HepG2 (cell line): Measurements from ENCODE around the gene HMG20B. TPM values are rescaled to one million over a fixed set of nuclear protein-coding genes. Genes with fewer than 3 reads are reported as not detected.

Experiments used
- ATAC-seq: fragments of 200-7000 bp; cut with Tn5 transposase; 3 replicates; pipeline ENCODE4 v1.9.1; 2020; ENCODE audit warnings: mild to moderate bottlenecking, moderate library complexity
- BruUV-seq: library from RNA; stranded (reverse); fragments of 400-500 nt; replicated peaks from 2 replicates; lab custom pipeline; 2021; lab: Mats Ljungman, UMichigan
- CTCF ChIA-PET: fragments of 300-600 bp; formaldehyde crosslinking; extraction: SDS; loops from one replicate; lab custom pipeline; 2021; ENCODE audit warnings: low total read pairs, inconsistent platforms, low intra/inter-chr PET ratio; lab: Yijun Ruan, JAX
- POLR2A ChIA-PET: fragments of 350-600 bp; sonication (Branson Sonifier 250); formaldehyde crosslinking; loops from one replicate; lab custom pipeline; 2020; ENCODE audit warnings: antibody characterized with exemption, inconsistent platforms; lab: Yijun Ruan, JAX
- DNase-seq: peaks from one replicate; pipeline ENCODE4 v3.0.0-alpha.2; 2015; ENCODE audit warnings: low spot score
- FAIRE-seq: peaks from 3 replicates; lab custom pipeline; 2011; peaks lifted over from hg19 to GRCh38; lab: Jason Lieb, UNC
- H2AFZ ChIP-seq: one replicate; pipeline ENCODE4 v1.6.1; 2011; ENCODE audit warnings: low read length, inconsistent platforms
- H3K27ac ChIP-seq: fragments of 300-600 bp; 3 replicates; pipeline ENCODE4 v1.8.0; 2011; ENCODE audit warnings: mixed run types, mild to moderate bottlenecking, mixed read lengths, low read length, inconsistent platforms; ENCODE audit not compliant: insufficient read depth; ENCODE audit errors: extremely low read length
- H3K27me3 ChIP-seq, 2 experiments: fragments of 200-600 bp in 1 of 2; 2 replicates in 1 of 2; 3 replicates in 1 of 2; pipeline versions ENCODE4 v1.6.0 to v1.8.0; 2011; ENCODE audit warnings: low read length in 2 of 2, mild to moderate bottlenecking in 2 of 2, moderate library complexity in 2 of 2, inconsistent platforms in 1 of 2; ENCODE audit not compliant: insufficient read depth in 2 of 2, control insufficient read depth in 1 of 2
- H3K36me3 ChIP-seq, 2 experiments: fragments of 200-600 bp in 1 of 2; replicated peaks in 1 of 2; 2 replicates in 1 of 2; 3 replicates in 1 of 2; pipeline versions ENCODE4 v1.5.1 to v1.8.0; 2011; ENCODE audit warnings: low read length in 2 of 2, inconsistent platforms in 1 of 2; ENCODE audit not compliant: insufficient read depth in 2 of 2, control insufficient read depth in 1 of 2
- H3K4me1 ChIP-seq: 2 replicates; pipeline ENCODE4 v1.5.1; 2012; ENCODE audit warnings: low read length, inconsistent platforms; ENCODE audit not compliant: insufficient read depth
- H3K4me2 ChIP-seq: 2 replicates; pipeline ENCODE4 v1.6.0; 2011; ENCODE audit warnings: low read depth, low read length, inconsistent platforms
- H3K4me3 ChIP-seq, 3 experiments: fragments of 200-600 bp in 1 of 3; sonication (generic), shearing (Covaris generic) in 1 of 3; replicated peaks in 1 of 3; 2 replicates each; pipeline ENCODE4 v1.5.1; 2011 to 2016; ENCODE audit warnings: low read length in 3 of 3, inconsistent platforms in 2 of 3, low read depth in 2 of 3, mild to moderate bottlenecking in 2 of 3, control low read depth in 1 of 3, mixed read lengths in 1 of 3; ENCODE audit not compliant: insufficient read depth in 1 of 3
- H3K79me2 ChIP-seq: one replicate; pipeline ENCODE4 v1.6.1; 2011; ENCODE audit warnings: low read length, inconsistent platforms; ENCODE audit not compliant: insufficient read depth
- H3K9ac ChIP-seq: 2 replicates; pipeline ENCODE4 v1.6.0; 2011; ENCODE audit warnings: mild to moderate bottlenecking, low read depth, low read length, inconsistent platforms; ENCODE audit not compliant: insufficient read depth
- H3K9me3 ChIP-seq: 2 replicates; pipeline ENCODE4 v1.5.1; 2012; ENCODE audit warnings: mild to moderate bottlenecking, low read length
- H4K20me1 ChIP-seq: 2 replicates; pipeline ENCODE4 v1.6.0; 2011; ENCODE audit warnings: inconsistent platforms, mild to moderate bottlenecking, low read length, moderate library complexity; ENCODE audit not compliant: insufficient read depth
- ADNP ChIP-seq: sonication (generic); formaldehyde crosslinking; IDR thresholded peaks from 2 replicates; pipeline ENCODE4 v1.4.0; 2020; ENCODE audit warnings: missing genetic modification reagents
- ARNT ChIP-seq: fragments of 450-650 bp; IDR thresholded peaks from 2 replicates; pipeline ENCODE4 v1.6.1; 2017
- BRCA1 ChIP-seq: sonication (generic); formaldehyde crosslinking; IDR thresholded peaks from 2 replicates; pipeline ENCODE4 v1.4.0; 2020; ENCODE audit warnings: missing genetic modification reagents
- DNMT1 ChIP-seq: sonication (generic); formaldehyde crosslinking; IDR thresholded peaks from 2 replicates; pipeline ENCODE4 v1.5.1; 2020; ENCODE audit warnings: mild to moderate bottlenecking, missing genetic modification reagents
- ELF3 ChIP-seq: IDR thresholded peaks from 2 replicates; pipeline ENCODE4 v1.6.1; 2016; ENCODE audit warnings: missing genetic modification reagents, missing compliant biosample characterization
- HMG20A ChIP-seq: IDR thresholded peaks from 2 replicates; pipeline ENCODE4 v1.6.1; 2016; ENCODE audit warnings: borderline replicate concordance
- KLF6 ChIP-seq: IDR thresholded peaks from 2 replicates; pipeline ENCODE4 v1.8.0; 2016; ENCODE audit warnings: missing biosample characterization, missing genetic modification reagents
- MIER2 ChIP-seq: IDR thresholded peaks from 2 replicates; pipeline ENCODE4 v1.6.1; 2016; ENCODE audit warnings: missing biosample characterization, missing genetic modification reagents
- PHF8 ChIP-seq: sonication (generic); formaldehyde crosslinking; IDR thresholded peaks from 2 replicates; pipeline ENCODE4 v1.5.0; 2020; ENCODE audit warnings: missing genetic modification reagents
- ZMYM3 ChIP-seq: sonication (generic); formaldehyde crosslinking; IDR thresholded peaks from 2 replicates; pipeline ENCODE4 v1.5.1; 2020; ENCODE audit warnings: mild to moderate bottlenecking, missing genetic modification reagents
- ZNF282 ChIP-seq: fragments of 450-650 bp; IDR thresholded peaks from 2 replicates; pipeline ENCODE4 v1.6.1; 2018; ENCODE audit not compliant: partially characterized antibody
- ZNF644 ChIP-seq: IDR thresholded peaks from 2 replicates; pipeline ENCODE4 v1.6.1; 2016; ENCODE audit warnings: low read depth
- ZNF788 ChIP-seq: sonication (generic); formaldehyde crosslinking; IDR thresholded peaks from 2 replicates; pipeline ENCODE4 v1.5.0; 2020; ENCODE audit warnings: mild to moderate bottlenecking, missing genetic modification reagents, borderline replicate concordance
- WGBS: methylation state at CpG from one replicate; pipeline ENCODE4 v1.1.6; 2017; ENCODE audit warnings: low lambda C conversion rate; 5-methylcytosine and 5-hydroxymethylcytosine counted together
- in situ Hi-C: cut with HindIII; loops from 2 replicates; pipeline ENCODE4 v1.10.0; 2017; ENCODE audit warnings: low pct_unique_long_range_greater_than_20kb; ENCODE audit not compliant: extremely low pct_ligation_motif_present
- intact Hi-C: fragments of 100-400 bp; cut with micrococcal nuclease; formaldehyde crosslinking; loops from one replicate; pipeline ENCODE4 v1.10.0; 2022; ENCODE audit not compliant: unreplicated experiment
- polyA plus RNA-seq, 8 experiments: library from polyadenylated mRNA; depleted of rRNA in 3 of 8; stranded (reverse) in 7 of 8; unstranded in 1 of 8; fragments of >200 nt; fragmentation: Illumina TruSeq in 4 of 8; extraction: Trizol in 4 of 8; gene quantifications; 2 replicates each; pipeline versions ENCODE4 v1.2.1 to v1.2.3, GENCODE V29; 2011 to 2016; ENCODE audit warnings: low read depth in 4 of 8, missing spikeins in 1 of 8, mixed read lengths in 1 of 8; ENCODE audit not compliant: insufficient read depth in 1 of 8
- total RNA-seq, 5 experiments: library from RNA; depleted of rRNA; stranded (reverse); fragments of >200 nt; fragmentation: Illumina TruSeq; extraction: Trizol; gene quantifications; 2 replicates each; pipeline ENCODE4 v1.2.3, GENCODE V29; 2016; ENCODE audit warnings: low read depth in 1 of 5
- TF ChIP-seq, protein P1 (sequence below): sonication (generic); formaldehyde crosslinking; IDR thresholded peaks from 2 replicates; pipeline ENCODE4 v1.5.0; 2020; ENCODE audit warnings: mild to moderate bottlenecking, missing genetic modification reagents
- TF ChIP-seq, protein P2 (sequence below): sonication (generic); formaldehyde crosslinking; IDR thresholded peaks from 2 replicates; pipeline ENCODE4 v1.4.0; 2020; ENCODE audit warnings: mild to moderate bottlenecking, missing genetic modification reagents
- TF ChIP-seq, protein P3 (sequence below): sonication (generic); formaldehyde crosslinking; IDR thresholded peaks from 2 replicates; pipeline ENCODE4 v1.5.1; 2020; ENCODE audit warnings: mild to moderate bottlenecking, missing genetic modification reagents, borderline replicate concordance
- TF ChIP-seq, protein P4 (sequence below): sonication (generic); formaldehyde crosslinking; IDR thresholded peaks from 2 replicates; pipeline ENCODE4 v1.4.0; 2020; ENCODE audit warnings: missing genetic modification reagents
- TF ChIP-seq, protein P5 (sequence below): sonication (generic); formaldehyde crosslinking; IDR thresholded peaks from 2 replicates; pipeline ENCODE4 v1.4.0; 2020; ENCODE audit warnings: missing genetic modification reagents, borderline replicate concordance

The HMG20B gene
- total and polyA plus RNA-seq, 2 of the 13 experiments (the other 11 are each of a cell fraction or from before 2014, with no cell fraction given) = 23.9 to 29.2 TPM

DNA sequence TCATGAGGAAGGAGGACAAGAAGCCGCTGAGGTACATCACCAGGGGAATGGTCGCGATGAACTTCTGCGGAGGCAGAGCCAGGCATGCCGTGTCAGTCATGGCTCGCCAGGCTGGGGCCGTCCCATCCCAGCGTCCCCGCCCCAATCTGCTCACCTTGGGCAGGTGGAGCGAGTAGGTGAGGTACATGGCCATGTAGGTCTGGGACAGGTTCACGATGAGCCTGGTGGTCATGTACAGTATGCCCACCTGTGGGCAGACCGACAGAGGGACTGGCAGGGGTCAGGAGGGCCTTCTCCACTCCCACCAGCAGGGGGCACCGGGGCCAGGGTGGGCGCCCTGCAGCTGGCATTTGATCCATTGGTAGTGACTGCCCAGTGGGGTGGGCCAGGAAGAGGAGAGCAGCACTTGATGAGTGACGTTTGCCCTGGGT, 25.4 kb upstream of the HMG20B start (continued):
- TF ChIP-seq, protein P1, sequence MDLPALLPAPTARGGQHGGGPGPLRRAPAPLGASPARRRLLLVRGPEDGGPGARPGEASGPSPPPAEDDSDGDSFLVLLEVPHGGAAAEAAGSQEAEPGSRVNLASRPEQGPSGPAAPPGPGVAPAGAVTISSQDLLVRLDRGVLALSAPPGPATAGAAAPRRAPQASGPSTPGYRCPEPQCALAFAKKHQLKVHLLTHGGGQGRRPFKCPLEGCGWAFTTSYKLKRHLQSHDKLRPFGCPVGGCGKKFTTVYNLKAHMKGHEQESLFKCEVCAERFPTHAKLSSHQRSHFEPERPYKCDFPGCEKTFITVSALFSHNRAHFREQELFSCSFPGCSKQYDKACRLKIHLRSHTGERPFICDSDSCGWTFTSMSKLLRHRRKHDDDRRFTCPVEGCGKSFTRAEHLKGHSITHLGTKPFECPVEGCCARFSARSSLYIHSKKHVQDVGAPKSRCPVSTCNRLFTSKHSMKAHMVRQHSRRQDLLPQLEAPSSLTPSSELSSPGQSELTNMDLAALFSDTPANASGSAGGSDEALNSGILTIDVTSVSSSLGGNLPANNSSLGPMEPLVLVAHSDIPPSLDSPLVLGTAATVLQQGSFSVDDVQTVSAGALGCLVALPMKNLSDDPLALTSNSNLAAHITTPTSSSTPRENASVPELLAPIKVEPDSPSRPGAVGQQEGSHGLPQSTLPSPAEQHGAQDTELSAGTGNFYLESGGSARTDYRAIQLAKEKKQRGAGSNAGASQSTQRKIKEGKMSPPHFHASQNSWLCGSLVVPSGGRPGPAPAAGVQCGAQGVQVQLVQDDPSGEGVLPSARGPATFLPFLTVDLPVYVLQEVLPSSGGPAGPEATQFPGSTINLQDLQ (CRISPR knock-in tag) = no peak
- TF ChIP-seq, protein P2, sequence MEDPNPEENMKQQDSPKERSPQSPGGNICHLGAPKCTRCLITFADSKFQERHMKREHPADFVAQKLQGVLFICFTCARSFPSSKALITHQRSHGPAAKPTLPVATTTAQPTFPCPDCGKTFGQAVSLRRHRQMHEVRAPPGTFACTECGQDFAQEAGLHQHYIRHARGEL = no peak
- TF ChIP-seq ZMYM3 (CRISPR knock-in tag) (peak; percentile 94), ADNP (CRISPR knock-in tag) (peak; percentile 72; the same call in 1 of the 2 replicates), ELF3 (CRISPR knock-in tag) (no peak), KLF6 (CRISPR knock-in tag) (no peak)

DNA sequence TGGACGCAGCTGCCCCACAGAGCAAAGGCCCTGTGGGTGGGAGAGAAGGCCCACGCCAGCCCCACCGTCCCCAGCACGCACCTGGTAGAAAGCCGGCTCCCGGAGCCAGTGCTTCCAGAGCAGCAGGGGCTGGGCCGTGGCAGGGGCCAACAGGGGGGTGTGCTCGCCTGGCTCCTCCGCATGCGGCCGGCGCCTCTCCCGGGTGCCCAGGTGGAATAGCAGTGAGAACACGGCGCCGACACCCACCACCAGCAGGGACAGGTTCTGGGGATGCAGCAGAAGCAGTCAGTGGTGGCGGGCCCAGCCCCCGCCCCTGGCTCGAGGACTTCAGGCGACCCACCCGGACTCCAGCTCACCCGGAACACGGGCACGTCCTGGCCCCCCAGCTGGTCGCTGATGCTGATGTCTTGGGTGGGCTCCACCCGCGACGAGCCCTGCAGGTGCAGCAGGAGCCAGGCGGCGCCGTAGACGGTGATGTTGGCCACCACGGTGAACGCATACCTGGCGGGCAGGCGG, 24.9 kb upstream of the HMG20B start:
- FAIRE-seq = no peak
- BruUV-seq = no TSS peak
- no peaks in the 10 kb centered on the region for H3K79me2 ChIP-seq
- ChIA-PET CTCF (interaction anchor here (1.5 kb wide), 1 partner anchor 27 kb away, joined by 3 read pairs; no protein-coding TSS in a partner anchor), POLR2A (no interaction called here)
- intact Hi-C loops (no loop called here), in situ Hi-C loops (no loop called here)
- ATAC-seq = no peak
- H3K27ac ChIP-seq = no peak overlapping the region
- H3K4me2 ChIP-seq = no peak overlapping the region
- no peaks in the 10 kb centered on the region for H3K9me3 ChIP-seq
- H3K9ac ChIP-seq = no peak overlapping the region
- WGBS = 99% methylated on average over 16 of the region's 36 CpGs
- peaks cover 5% of the 10 kb centered on the region for H3K4me1 ChIP-seq
- H3K36me3 ChIP-seq = peaks cover 3 to 10% of the 10 kb centered on the region in 2 experiments; a peak in 3 of 5 replicates
- DNase-seq = no peak
- H3K4me3 ChIP-seq = no peak overlapping the region
- no peaks in the 10 kb centered on the region for H3K27me3 ChIP-seq
- no peak overlapping the region for H2AFZ ChIP-seq
- no peaks in the 10 kb centered on the region for H4K20me1 ChIP-seq
- TF ChIP-seq DNMT1 (no peak), ARNT (no peak), MIER2 (CRISPR knock-in tag) (no peak), BRCA1 (CRISPR knock-in tag) (no peak), HMG20A (CRISPR knock-in tag) (no peak), ZNF644 (CRISPR knock-in tag) (no peak), ZNF788 (CRISPR knock-in tag) (no peak), PHF8 (CRISPR knock-in tag) (no peak), ZNF282 (no peak)
- TF ChIP-seq, protein P3, sequence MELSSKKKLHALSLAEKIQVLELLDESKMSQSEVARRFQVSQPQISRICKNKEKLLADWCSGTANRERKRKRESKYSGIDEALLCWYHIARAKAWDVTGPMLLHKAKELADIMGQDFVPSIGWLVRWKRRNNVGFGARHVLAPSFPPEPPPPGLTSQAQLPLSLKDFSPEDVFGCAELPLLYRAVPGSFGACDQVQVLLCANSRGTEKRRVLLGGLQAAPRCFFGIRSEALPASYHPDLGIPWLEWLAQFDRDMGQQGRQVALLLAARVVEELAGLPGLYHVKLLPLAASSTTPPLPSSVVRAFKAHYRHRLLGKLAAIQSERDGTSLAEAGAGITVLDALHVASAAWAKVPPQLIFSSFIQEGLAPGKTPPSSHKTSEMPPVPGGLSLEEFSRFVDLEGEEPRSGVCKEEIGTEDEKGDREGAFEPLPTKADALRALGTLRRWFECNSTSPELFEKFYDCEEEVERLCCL (CRISPR knock-in tag) = no peak
- TF ChIP-seq, protein P4, sequence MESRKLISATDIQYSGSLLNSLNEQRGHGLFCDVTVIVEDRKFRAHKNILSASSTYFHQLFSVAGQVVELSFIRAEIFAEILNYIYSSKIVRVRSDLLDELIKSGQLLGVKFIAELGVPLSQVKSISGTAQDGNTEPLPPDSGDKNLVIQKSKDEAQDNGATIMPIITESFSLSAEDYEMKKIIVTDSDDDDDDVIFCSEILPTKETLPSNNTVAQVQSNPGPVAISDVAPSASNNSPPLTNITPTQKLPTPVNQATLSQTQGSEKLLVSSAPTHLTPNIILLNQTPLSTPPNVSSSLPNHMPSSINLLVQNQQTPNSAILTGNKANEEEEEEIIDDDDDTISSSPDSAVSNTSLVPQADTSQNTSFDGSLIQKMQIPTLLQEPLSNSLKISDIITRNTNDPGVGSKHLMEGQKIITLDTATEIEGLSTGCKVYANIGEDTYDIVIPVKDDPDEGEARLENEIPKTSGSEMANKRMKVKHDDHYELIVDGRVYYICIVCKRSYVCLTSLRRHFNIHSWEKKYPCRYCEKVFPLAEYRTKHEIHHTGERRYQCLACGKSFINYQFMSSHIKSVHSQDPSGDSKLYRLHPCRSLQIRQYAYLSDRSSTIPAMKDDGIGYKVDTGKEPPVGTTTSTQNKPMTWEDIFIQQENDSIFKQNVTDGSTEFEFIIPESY = no peak
- TF ChIP-seq, protein P5, sequence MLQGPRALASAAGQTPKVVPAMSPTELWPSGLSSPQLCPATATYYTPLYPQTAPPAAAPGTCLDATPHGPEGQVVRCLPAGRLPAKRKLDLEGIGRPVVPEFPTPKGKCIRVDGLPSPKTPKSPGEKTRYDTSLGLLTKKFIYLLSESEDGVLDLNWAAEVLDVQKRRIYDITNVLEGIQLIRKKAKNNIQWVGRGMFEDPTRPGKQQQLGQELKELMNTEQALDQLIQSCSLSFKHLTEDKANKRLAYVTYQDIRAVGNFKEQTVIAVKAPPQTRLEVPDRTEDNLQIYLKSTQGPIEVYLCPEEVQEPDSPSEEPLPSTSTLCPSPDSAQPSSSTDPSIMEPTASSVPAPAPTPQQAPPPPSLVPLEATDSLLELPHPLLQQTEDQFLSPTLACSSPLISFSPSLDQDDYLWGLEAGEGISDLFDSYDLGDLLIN = no peak
